Rectal smooth muscle tissue (tissue), 1 donor: ENCODE data around the gene MLST8.

Experiments used
- H3K27ac ChIP-seq: one replicate; pipeline ENCODE4 v1.7.0; 2013; ENCODE audit warnings: low read depth, low read length, inconsistent platforms
- H3K27me3 ChIP-seq: one replicate; pipeline ENCODE4 v1.7.0; 2013; ENCODE audit warnings: low read length; ENCODE audit not compliant: control insufficient read depth, insufficient read depth
- H3K36me3 ChIP-seq: one replicate; pipeline ENCODE4 v1.7.0; 2013; ENCODE audit warnings: low read length; ENCODE audit not compliant: control insufficient read depth, insufficient read depth
- H3K4me1 ChIP-seq: one replicate; pipeline ENCODE4 v1.7.0; 2013; ENCODE audit warnings: low read length; ENCODE audit not compliant: control insufficient read depth, insufficient read depth
- H3K4me3 ChIP-seq: one replicate; pipeline ENCODE4 v1.7.0; 2013; ENCODE audit warnings: low read length
- H3K9ac ChIP-seq: one replicate; pipeline ENCODE4 v1.7.0; 2013; ENCODE audit warnings: low read length

MLST8 gene

GRCh38 chr16:2223942-2224486 lies 18.8 kb downstream of the MLST8 start:
- Histone ChIP-seq H3K27ac (peak overlapping the region; percentile 81), H3K36me3 (peaks cover 6% of the 10 kb centered on the region), H3K4me1 (peaks cover 6% of the 10 kb centered on the region), H3K4me3 (peak overlapping the region; percentile 93), H3K27me3 (no peaks in the 10 kb centered on the region), H3K9ac (peak overlapping the region; percentile 90)

DNA sequence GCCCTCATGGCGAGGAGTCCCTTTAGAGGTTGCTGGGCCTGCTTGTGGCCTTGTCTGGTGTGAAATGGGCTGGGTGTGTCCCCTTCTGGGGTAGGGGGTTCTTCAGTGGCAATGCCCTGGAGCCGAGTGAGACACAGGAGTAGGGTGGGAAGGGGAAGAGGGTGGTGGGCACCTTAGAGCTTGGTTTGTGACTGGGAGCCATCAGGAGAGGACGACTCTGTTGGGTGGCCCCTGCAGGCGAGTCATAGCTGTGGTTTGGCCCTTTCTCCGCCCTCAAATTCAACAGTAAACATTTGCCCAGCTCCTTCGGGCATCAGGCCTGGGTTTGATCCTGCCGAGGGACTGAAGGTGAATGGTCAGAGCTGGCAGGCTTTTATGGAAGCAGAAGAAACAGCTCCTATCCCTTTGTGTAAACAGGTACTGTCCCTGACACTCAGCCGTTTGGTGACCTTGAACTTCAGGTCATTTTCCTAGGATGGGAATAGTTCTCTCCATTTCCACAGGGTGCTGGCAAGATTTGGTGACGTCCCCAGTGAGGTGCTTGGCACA lies 21.1 kb downstream of the MLST8 start:
- peaks cover 16% of the 10 kb centered on the region for H3K36me3 ChIP-seq
- H3K4me1 ChIP-seq = peaks cover 6% of the 10 kb centered on the region
- no peak overlapping the region for H3K9ac ChIP-seq
- no peak overlapping the region for H3K4me3 ChIP-seq
- H3K27me3 ChIP-seq = peaks cover 4% of the 10 kb centered on the region
- H3K27ac ChIP-seq = no peak overlapping the region

- no peak overlapping the region for H3K4me3 ChIP-seq
- H3K27me3 ChIP-seq = peaks cover 4% of the 10 kb centered on the region
- H3K9ac ChIP-seq = no peak overlapping the region
- H3K27ac ChIP-seq = no peak overlapping the region
- H3K4me1 ChIP-seq = peaks cover 6% of the 10 kb centered on the region
- H3K36me3 ChIP-seq = peaks cover 22% of the 10 kb centered on the region
These were observed 21.7 kb downstream of the MLST8 start for GRCh38 chr16:2226918-2227317.

DNA sequence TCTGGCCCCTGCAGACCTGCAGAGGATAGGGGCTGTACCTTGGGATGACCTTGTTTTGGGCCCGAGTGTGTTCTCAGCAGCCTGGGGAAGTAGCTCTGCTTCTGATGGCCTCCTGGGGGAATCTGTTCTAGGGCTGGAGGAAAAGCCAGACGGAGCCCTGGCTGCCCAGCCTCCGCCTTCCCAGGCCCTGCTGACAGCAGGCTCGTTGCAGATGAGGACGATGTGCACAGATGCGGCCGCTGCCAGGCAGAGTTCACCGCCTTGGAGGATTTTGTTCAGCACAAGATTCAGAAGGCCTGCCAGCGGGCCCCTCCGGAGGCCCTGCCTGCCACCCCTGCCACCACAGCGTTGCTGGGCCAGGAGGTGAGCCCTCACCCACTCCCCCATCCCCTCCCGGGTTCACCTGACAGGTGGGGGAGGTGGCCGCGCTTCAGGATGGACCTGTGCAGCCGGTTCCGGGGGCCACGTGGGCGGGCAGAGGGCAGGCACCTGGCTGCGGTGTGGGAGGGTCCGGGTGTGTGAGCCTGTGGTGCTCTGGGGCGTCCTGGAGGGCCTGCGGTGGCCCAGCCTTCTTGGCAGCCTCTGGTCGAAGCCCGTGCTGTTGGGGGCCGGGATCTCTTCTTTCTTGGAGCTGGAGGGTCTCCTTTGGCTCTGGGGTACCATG lies 23.0 kb downstream of the MLST8 start:
- Histone ChIP-seq H3K4me1 (peaks cover 6% of the 10 kb centered on the region), H3K4me3 (no peak overlapping the region), H3K27me3 (peaks cover 4% of the 10 kb centered on the region), H3K9ac (no peak overlapping the region), H3K36me3 (peaks cover 35% of the 10 kb centered on the region), H3K27ac (no peak overlapping the region)

- H3K27ac ChIP-seq = no peak overlapping the region
- H3K36me3 ChIP-seq = peaks cover 40% of the 10 kb centered on the region
- no peak overlapping the region for H3K9ac ChIP-seq
- peaks cover 6% of the 10 kb centered on the region for H3K4me1 ChIP-seq
- H3K27me3 ChIP-seq = peaks cover 4% of the 10 kb centered on the region
- no peak overlapping the region for H3K4me3 ChIP-seq
These were observed 23.8 kb downstream of the MLST8 start for GRCh38 chr16:2229091-2229490.

DNA sequence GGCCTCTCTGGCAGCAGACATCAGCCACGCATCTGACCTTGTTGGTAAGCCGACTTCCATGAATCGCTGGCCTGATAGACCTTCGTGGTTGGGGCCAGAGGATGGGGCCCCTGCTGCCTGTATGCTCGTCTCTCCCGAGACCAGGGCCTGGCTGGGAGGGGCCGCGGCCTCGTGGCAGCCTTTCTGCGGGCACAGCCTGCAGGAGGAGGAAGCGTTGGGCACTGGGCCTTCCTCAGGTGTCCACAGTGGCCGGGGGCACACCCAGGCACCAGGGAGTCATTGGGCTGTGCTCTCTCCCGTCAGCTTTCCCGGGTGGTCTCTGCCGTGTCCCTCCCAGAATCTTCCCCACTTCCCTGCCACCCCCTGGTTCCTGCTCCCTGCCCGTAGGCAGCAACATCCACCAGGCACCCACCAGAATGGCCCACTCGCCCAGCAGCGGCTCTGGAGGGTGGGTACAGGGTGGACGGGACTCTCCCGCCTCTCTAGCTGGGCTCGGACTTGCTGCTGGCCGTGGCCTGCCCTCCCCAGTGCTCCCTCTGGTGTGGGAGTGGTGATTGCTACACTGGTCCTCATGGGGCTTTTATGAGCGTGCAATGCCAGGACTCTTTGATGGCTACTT lies 24.5 kb downstream of the MLST8 start:
- Histone ChIP-seq H3K4me3 (no peak overlapping the region), H3K4me1 (peaks cover 2% of the 10 kb centered on the region), H3K27me3 (peaks cover 4% of the 10 kb centered on the region), H3K9ac (no peak overlapping the region), H3K27ac (no peak overlapping the region), H3K36me3 (peaks cover 45% of the 10 kb centered on the region)

- Histone ChIP-seq H3K27ac (no peak overlapping the region), H3K36me3 (peaks cover 51% of the 10 kb centered on the region), H3K4me1 (no peaks in the 10 kb centered on the region), H3K27me3 (peaks cover 4% of the 10 kb centered on the region), H3K4me3 (no peak overlapping the region), H3K9ac (no peak overlapping the region)
These were observed 25.1 kb downstream of the MLST8 start for GRCh38 chr16:2230376-2230775.

- H3K36me3 ChIP-seq = peaks cover 54% of the 10 kb centered on the region
- H3K27me3 ChIP-seq = peaks cover 4% of the 10 kb centered on the region
- no peak overlapping the region for H3K4me3 ChIP-seq
- no peak overlapping the region for H3K9ac ChIP-seq
- no peaks in the 10 kb centered on the region for H3K4me1 ChIP-seq
- no peak overlapping the region for H3K27ac ChIP-seq
These were observed 26.0 kb downstream of the MLST8 start for GRCh38 chr16:2231016-2231931.

- Histone ChIP-seq H3K9ac (no peak overlapping the region), H3K27ac (no peak overlapping the region), H3K27me3 (peaks cover 7% of the 10 kb centered on the region), H3K4me3 (no peak overlapping the region), H3K4me1 (no peaks in the 10 kb centered on the region), H3K36me3 (peaks cover 50% of the 10 kb centered on the region)
These were observed 27.1 kb downstream of the MLST8 start for GRCh38 chr16:2232094-2232990.

GRCh38 chr16:2233046-2233775 lies 28.0 kb downstream of the MLST8 start:
- Histone ChIP-seq H3K27ac (no peak overlapping the region), H3K4me3 (no peak overlapping the region), H3K9ac (no peak overlapping the region), H3K4me1 (no peaks in the 10 kb centered on the region), H3K36me3 (peaks cover 50% of the 10 kb centered on the region), H3K27me3 (peaks cover 7% of the 10 kb centered on the region)
